Measurements from ENCODE around the gene FOXL2.
A peak's percentile ranks its signal among the peaks of the same experiment; 100 is the strongest.
"Not testable (repeated sequence)": the region's sequence is repeated elsewhere in the genome, so short reads cannot be mapped to it uniquely, and the experiment has no call there.

FOXL2 gene

GRCh38 chr3:138933981-138934691, 12.8 kb downstream of the FOXL2 start:
- no peak overlapping the region for H3K4me3 ChIP-seq (ENCODE audit: low read depth, low read length)

- no peak overlapping the region for H3K4me3 ChIP-seq (ENCODE audit: low read depth, low read length)
Measured at GRCh38 chr3:138933068-138933668, 13.8 kb downstream of the FOXL2 start.

- H3K4me3 ChIP-seq (ENCODE audit: low read depth, low read length), result no peak overlapping the region
Measured at GRCh38 chr3:138928727-138929372, 18.1 kb downstream of the FOXL2 start.

- no peak overlapping the region for H3K4me3 ChIP-seq (ENCODE audit: low read depth, low read length)
Measured at GRCh38 chr3:138923531-138923994, 23.4 kb downstream of the FOXL2 start.

- not testable (repeated sequence) for H3K4me3 ChIP-seq (ENCODE audit: low read depth, low read length)
Measured at GRCh38 chr3:138922400-138922799, 24.5 kb downstream of the FOXL2 start.

GRCh38 chr3:138921316-138922292, 25.3 kb downstream of the FOXL2 start:
- H3K4me3 ChIP-seq (ENCODE audit: low read depth, low read length), result no peak overlapping the region

- H3K4me3 ChIP-seq (ENCODE audit: low read depth, low read length), result no peak overlapping the region
Measured at GRCh38 chr3:138919325-138919724, 27.6 kb downstream of the FOXL2 start.

GRCh38 chr3:138916824-138917223, 30.1 kb downstream of the FOXL2 start:
- no peak overlapping the region for H3K4me3 ChIP-seq (ENCODE audit: low read depth, low read length)

GRCh38 chr3:138915503-138916498, 31.1 kb downstream of the FOXL2 start:
- peak overlapping the region; percentile 73 for H3K4me3 ChIP-seq (ENCODE audit: low read depth, low read length)

- peak overlapping the region; percentile 2 for H3K4me3 ChIP-seq (ENCODE audit: low read depth, low read length)
Measured at GRCh38 chr3:138914870-138915502, 32.0 kb downstream of the FOXL2 start.

- no peak overlapping the region for H3K4me3 ChIP-seq (ENCODE audit: low read depth, low read length)
Measured at GRCh38 chr3:138913766-138914165, 33.2 kb downstream of the FOXL2 start.

GRCh38 chr3:138912237-138912636, 34.7 kb downstream of the FOXL2 start:
- H3K4me3 ChIP-seq (ENCODE audit: low read depth, low read length), result no peak overlapping the region

- H3K4me3 ChIP-seq (ENCODE audit: low read depth, low read length), result no peak overlapping the region
Measured at GRCh38 chr3:138911621-138912020, 35.3 kb downstream of the FOXL2 start.

- no peak overlapping the region for H3K4me3 ChIP-seq (ENCODE audit: low read depth, low read length)
Measured at GRCh38 chr3:138909904-138910303, 37.0 kb downstream of the FOXL2 start.

- no peak overlapping the region for H3K4me3 ChIP-seq (ENCODE audit: low read depth, low read length)
Measured at GRCh38 chr3:138908846-138909245, 38.1 kb downstream of the FOXL2 start.

GRCh38 chr3:138907539-138907938, 39.4 kb downstream of the FOXL2 start:
- H3K4me3 ChIP-seq (ENCODE audit: low read depth, low read length), result no peak overlapping the region

GRCh38 chr3:138902171-138902570, 44.8 kb downstream of the FOXL2 start:
- no peak overlapping the region for H3K4me3 ChIP-seq (ENCODE audit: low read depth, low read length)

- H3K4me3 ChIP-seq (ENCODE audit: low read depth, low read length), result no peak overlapping the region
Measured at GRCh38 chr3:138901567-138901966, 45.4 kb downstream of the FOXL2 start.

GRCh38 chr3:138899351-138899991, 47.5 kb downstream of the FOXL2 start:
- H3K4me3 ChIP-seq (ENCODE audit: low read depth, low read length), result no peak overlapping the region

Data from iPS-11a (cell line).